Muscle layer of duodenum (tissue), 2 donors: ENCODE data around the gene LYRM4.

ENCODE experiments used
- H3K27ac ChIP-seq: one replicate; pipeline ENCODE4 v1.7.0; 2013; ENCODE audit warnings: mild to moderate bottlenecking, low read length
- H3K27me3 ChIP-seq: one replicate; pipeline ENCODE4 v1.7.0; 2013; ENCODE audit warnings: low read depth, mild to moderate bottlenecking, control low read depth, low read length
- H3K36me3 ChIP-seq, 2 donors: one replicate each; pipeline ENCODE4 v1.7.0; 2013; ENCODE audit warnings: low read length in 2 of 2, control low read depth in 1 of 2, mild to moderate bottlenecking in 1 of 2; ENCODE audit not compliant: insufficient read depth in 2 of 2, control insufficient read depth in 1 of 2
- H3K4me1 ChIP-seq, 2 donors: one replicate each; pipeline ENCODE4 v1.7.0; 2013; ENCODE audit warnings: low read length in 2 of 2, mild to moderate bottlenecking in 2 of 2, control low read depth in 1 of 2, moderate library complexity in 1 of 2; ENCODE audit not compliant: insufficient read depth in 2 of 2, control insufficient read depth in 1 of 2
- H3K4me3 ChIP-seq, 2 donors: one replicate each; pipeline ENCODE4 v1.7.0; 2013; ENCODE audit warnings: low read length in 2 of 2, low read depth in 1 of 2, mild to moderate bottlenecking in 1 of 2
- H3K9me3 ChIP-seq, 2 donors: one replicate each; pipeline ENCODE4 v1.7.0; 2013; ENCODE audit warnings: low read length in 2 of 2, control low read depth in 1 of 2, mild to moderate bottlenecking in 1 of 2; ENCODE audit not compliant: control insufficient read depth in 1 of 2
- donor health status: healthy.

The LYRM4 gene

DNA sequence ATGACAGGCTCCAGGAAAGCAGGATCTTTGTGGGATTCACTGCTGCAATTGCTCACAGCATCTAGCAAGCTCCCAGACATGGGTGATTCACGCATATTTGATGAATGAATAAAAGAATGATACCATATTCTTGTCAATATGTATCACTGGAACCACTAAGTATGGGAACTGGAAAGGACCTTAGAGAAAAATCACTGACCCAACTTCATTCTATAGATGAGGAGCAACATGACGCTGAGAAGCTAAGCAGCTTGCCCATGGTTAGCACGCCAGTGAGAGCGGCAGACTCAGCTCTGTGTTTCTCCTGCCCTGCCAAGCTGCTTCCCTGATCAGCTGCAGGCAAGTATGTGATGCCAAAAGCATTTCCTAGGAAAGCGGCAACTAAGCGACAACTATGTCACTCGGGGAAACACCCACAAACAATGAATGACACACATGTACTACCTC lies 108.8 kb downstream of the LYRM4 start:
- Histone ChIP-seq H3K27ac (no peak overlapping the region), H3K27me3 (no peaks in the 10 kb centered on the region), H3K9me3 (no peaks in the 10 kb centered on the region), H3K4me1 (no peaks in the 10 kb centered on the region), H3K36me3 (no peaks in the 10 kb centered on the region), H3K4me3 (no peak overlapping the region)

DNA sequence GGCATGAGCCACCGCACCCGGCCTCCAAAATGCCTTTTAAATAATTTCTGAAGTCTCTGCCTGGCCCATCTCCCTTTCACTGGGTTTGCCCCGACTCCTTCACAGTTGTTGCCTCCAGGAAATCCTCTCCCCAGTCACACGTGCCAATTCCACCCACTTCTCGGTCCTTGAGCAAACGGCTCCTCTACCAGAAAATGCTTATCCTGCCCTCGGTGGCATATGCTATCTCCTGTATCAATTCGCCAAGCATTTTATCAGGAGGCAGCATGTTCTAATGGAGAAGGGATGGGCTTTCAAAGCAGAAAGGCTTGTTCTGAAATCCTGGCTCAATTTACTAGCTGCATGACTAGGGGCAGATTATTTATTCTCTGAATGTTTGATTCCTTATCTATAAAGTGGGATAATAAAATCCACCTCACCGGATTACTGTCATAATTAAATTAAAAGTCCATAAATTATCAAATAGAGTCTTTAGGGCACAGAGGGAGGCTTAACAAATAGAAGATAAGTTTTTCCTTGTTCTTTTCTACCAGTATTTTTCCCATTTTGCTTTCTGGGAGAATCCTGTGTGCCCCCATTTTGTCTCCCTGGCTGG lies 109.3 kb downstream of the LYRM4 start:
- H3K27me3 ChIP-seq = no peaks in the 10 kb centered on the region
- H3K36me3 ChIP-seq = no peaks in the 10 kb centered on the region
- no peaks in the 10 kb centered on the region for H3K4me1 ChIP-seq
- H3K27ac ChIP-seq = no peak overlapping the region
- H3K9me3 ChIP-seq = no peaks in the 10 kb centered on the region
- no peak overlapping the region for H3K4me3 ChIP-seq

DNA sequence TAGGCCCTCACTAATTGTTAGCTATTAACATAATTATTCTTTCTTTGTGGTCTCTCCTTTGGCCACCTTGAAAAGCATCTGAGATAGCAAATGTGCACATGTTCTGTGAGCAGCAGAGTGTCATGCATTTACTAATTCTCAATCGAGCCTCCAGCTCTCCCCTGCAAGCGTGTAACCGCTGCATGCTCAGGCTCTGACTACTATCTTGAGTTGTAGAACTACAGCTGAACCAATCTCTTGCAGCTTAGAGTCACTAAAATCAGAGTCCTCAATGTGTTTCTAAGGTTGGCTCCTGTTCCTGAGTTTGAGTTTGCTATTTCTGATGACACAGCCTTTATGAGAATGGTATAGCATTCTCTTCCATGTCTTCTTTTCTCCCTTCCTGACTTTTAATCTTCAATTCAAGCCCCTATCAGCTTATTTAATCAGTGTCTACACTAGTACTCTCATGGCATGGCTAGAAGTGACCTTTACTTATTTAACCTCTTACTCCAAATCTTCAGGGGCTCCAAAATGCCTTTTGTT lies 110.1 kb downstream of the LYRM4 start:
- no peaks in the 10 kb centered on the region for H3K4me1 ChIP-seq
- no peaks in the 10 kb centered on the region for H3K9me3 ChIP-seq
- no peak overlapping the region for H3K27ac ChIP-seq
- H3K4me3 ChIP-seq = no peak overlapping the region
- no peaks in the 10 kb centered on the region for H3K36me3 ChIP-seq
- no peaks in the 10 kb centered on the region for H3K27me3 ChIP-seq

DNA sequence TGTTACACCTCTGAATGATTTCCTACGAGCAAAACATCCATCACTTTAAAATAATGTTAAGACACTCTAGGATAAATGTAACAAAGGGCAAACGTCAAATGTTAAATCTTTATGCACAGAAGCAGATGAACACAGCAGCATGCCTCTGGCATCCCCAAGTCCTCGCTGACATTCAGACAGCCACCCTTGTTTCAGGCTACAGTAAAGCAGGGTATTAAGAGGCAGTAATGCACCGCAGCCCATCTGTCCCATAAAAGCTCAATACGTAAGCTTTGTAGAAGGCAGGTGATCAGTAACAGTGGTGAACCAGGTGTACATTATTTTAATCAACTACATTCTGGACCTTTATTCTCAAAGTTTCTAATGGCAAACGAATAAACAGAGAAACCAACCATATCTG lies 110.9 kb downstream of the LYRM4 start:
- no peak overlapping the region for H3K4me3 ChIP-seq
- H3K27me3 ChIP-seq = no peaks in the 10 kb centered on the region
- no peak overlapping the region for H3K27ac ChIP-seq
- H3K4me1 ChIP-seq = no peaks in the 10 kb centered on the region
- no peaks in the 10 kb centered on the region for H3K9me3 ChIP-seq
- H3K36me3 ChIP-seq = no peaks in the 10 kb centered on the region

DNA sequence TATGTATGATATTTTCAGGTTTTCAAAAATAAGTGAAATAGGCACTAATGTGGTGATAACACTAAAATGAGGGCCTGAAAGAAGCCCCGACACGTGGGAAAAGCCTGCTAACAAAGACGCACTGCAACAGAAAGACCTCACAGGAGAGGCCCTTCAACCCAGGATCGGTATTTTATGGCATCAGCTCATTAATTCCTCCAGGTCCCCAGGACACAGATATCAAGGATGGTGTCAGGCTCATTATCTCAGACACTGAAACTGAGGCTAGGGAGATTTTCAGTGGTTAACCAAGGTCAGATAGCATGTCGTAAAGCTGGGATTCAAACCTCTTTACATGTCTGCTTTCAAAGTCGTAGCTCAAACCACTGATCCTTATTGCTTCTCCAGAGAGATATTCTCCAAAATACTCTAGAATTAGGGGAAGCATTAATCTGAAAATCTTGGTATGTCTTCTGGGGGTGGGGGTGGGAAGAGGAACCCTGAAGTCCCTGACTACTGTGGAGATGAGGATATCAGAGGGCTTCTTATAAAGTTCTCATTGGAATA lies 111.5 kb downstream of the LYRM4 start:
- H3K9me3 ChIP-seq = no peaks in the 10 kb centered on the region
- no peaks in the 10 kb centered on the region for H3K27me3 ChIP-seq
- H3K4me3 ChIP-seq = no peak overlapping the region
- H3K36me3 ChIP-seq = no peaks in the 10 kb centered on the region
- H3K4me1 ChIP-seq = no peaks in the 10 kb centered on the region
- no peak overlapping the region for H3K27ac ChIP-seq

DNA sequence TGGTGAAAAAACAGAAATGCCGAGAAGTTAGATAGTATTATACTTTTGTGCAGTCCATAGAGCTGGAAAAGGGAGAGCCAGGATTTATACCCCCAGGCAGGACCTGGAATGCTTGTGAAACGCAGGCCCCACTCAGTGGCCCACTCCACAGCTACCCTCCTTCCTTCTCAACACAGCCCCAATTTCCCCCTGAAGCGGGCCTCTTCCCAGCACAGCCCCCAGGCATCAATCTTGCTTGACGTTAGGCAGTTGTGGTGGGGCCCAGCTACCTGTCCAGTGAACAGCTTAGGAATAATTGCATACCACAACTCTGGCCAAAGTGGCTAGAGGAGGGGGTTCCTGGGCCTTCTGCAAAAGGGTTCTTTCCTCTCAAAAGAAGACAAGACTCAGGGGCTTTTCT lies 114.4 kb downstream of the LYRM4 start:
- Histone ChIP-seq H3K4me1 (no peaks in the 10 kb centered on the region), H3K4me3 (no peak overlapping the region), H3K9me3 (no peaks in the 10 kb centered on the region), H3K27me3 (no peaks in the 10 kb centered on the region), H3K36me3 (no peaks in the 10 kb centered on the region), H3K27ac (no peak overlapping the region)

DNA sequence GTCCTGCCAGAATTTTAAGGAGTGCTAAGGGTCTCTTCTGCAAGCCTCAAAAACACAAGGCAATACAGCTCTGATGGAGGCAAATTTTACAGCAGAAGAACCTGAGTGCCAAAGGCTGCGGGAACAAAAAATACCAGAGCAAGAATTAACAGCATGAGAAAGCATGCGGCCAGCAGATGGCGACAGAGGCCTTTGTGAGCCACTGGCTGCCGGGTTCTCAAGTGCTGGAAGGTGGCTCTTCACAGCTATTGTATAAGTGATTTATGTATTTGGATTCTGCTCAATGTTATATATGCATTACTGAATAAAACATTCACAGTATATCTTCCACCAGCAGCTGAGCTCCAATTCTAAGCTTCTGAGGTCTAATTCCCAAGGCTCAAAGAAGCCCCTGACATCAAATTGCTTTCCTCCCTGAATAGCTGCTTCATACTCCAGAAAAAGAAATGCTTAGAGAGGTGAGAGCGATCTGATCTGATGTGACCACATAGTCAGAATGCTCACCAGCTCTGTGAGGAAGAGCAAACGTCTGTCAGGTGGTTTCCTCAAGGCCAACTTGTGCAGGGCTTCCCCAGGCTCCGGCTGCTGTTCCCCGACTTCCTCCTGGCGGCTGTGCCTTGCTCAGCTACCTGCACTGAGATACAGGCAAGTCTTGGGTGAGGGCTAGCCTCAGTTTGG lies 117.0 kb downstream of the LYRM4 start:
- Histone ChIP-seq H3K27me3 (no peaks in the 10 kb centered on the region), H3K9me3 (no peaks in the 10 kb centered on the region), H3K36me3 (no peaks in the 10 kb centered on the region), H3K4me1 (no peaks in the 10 kb centered on the region), H3K27ac (no peak overlapping the region), H3K4me3 (no peak overlapping the region)

DNA sequence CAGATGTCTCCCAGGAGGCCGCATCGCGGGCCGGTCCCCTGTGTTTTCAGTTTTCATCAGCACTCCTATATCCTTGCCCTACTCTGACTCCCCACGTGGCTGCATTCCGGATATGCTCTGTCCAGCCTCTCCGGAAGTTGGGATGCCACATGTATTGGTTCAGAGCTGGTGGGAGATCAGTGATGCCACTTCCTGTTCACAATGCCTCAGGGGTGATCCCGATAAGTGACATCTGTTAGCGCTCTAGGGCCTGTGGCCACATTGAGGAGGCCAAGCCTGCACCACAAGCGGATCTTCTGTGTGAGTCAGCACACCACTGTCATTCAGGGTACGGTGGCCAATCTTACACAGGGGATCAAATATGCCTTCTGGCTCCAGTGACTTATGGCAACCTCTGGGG lies 117.8 kb downstream of the LYRM4 start:
- no peaks in the 10 kb centered on the region for H3K9me3 ChIP-seq
- no peak overlapping the region for H3K4me3 ChIP-seq
- no peaks in the 10 kb centered on the region for H3K27me3 ChIP-seq
- H3K27ac ChIP-seq = no peak overlapping the region
- no peaks in the 10 kb centered on the region for H3K36me3 ChIP-seq
- no peaks in the 10 kb centered on the region for H3K4me1 ChIP-seq

DNA sequence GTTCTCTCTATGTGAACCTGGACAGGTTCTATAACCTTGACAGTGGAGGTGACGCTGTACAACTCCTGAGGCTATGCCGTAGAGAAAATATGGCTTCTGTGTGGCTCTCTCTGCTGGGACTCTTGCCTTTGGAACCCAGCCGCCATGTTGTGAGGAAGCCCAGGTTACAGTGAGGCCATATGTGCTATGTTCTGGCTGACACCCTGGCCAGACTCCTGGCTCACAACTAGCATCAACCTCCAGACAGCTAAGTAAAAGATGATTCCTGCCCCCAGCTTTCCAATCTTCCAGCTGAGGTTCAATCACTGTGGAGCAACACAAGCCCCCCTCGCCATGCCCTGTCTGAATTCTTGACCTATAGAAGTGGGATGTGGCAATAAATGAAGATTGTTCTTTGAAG lies 118.6 kb downstream of the LYRM4 start:
- Histone ChIP-seq H3K27ac (no peak overlapping the region), H3K4me1 (no peaks in the 10 kb centered on the region)

DNA sequence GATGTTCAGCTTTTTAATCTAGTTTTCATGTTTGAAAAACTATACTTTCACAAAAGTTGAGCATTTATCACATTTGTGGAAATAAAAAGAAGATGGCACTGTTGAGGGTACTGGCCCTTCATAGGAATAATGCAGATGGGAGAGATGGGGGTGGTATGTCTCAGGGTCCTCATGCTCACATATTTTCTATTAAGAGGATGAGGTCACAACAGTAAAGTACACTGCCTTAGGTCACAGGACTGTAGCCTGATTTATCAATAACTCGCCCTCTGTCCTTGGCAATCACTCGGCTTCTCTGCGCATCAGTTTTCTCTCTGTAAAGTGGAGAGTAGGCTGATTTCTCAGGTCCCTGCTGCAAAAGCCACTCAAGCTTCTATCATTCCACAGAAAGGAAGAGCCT lies 119.7 kb downstream of the LYRM4 start:
- H3K9me3 ChIP-seq = no peaks in the 10 kb centered on the region
- H3K4me3 ChIP-seq = no peak overlapping the region
- no peaks in the 10 kb centered on the region for H3K4me1 ChIP-seq
- H3K36me3 ChIP-seq = no peaks in the 10 kb centered on the region
- H3K27ac ChIP-seq = no peak overlapping the region
- H3K27me3 ChIP-seq = no peaks in the 10 kb centered on the region

More for the DNA sequence above, 118.6 kb downstream of the LYRM4 start:
- H3K4me3 ChIP-seq = no peak overlapping the region
- H3K27me3 ChIP-seq = no peaks in the 10 kb centered on the region
- H3K9me3 ChIP-seq = no peaks in the 10 kb centered on the region
- no peaks in the 10 kb centered on the region for H3K36me3 ChIP-seq

DNA sequence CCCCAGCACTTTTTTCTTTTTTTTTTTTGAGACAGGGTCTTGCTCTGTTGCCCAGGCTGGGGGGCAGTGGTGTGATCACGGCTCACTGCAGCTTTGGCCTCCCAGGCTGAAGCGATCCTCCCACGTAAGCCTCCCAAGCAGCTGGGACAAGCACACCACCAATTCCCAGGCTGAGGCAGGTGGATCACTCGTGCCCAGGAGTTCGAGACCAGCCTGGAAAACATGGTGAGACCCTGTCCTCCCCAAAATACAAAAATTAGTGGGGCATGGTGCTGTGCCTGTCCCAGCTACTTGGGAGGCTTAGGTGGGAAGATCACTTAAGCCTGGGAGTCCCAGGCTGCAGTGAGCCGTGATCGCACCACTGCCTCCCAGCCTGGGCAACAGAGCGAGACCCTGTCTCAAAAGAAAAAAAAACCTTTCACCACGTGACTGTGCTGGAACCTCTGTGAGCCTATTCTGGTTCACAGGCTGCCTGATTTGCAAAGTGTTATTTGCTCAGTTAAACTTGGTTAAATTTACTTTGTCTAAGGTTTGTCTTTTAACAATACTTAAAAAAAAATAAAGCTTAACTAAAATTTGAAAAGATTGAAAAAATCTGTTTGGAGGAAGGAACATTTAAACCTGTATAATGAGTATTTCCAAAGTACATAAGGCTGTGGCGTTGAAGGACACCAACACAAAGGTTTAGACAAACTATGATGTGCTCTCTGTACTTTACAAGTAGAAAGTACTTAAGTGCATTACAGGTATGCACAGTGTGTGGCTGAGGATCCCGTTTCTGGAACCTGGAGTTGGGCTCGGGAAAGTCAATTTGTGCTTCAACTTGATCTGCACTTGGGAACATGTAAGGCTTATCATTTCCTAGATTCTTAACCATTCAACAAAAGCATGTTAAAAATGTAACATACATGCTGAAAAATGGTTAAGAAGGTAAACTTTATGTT lies 120.7 kb downstream of the LYRM4 start:
- no peaks in the 10 kb centered on the region for H3K4me1 ChIP-seq
- H3K4me3 ChIP-seq = no peak overlapping the region
- H3K27me3 ChIP-seq = no peaks in the 10 kb centered on the region
- no peak overlapping the region for H3K27ac ChIP-seq
- H3K9me3 ChIP-seq = no peaks in the 10 kb centered on the region
- H3K36me3 ChIP-seq = no peaks in the 10 kb centered on the region
